GM18526 (cell line): Measurements from ENCODE around the gene LRP1B.

Source experiments
- POLR2A ChIP-seq: IDR thresholded peaks from 3 replicates; pipeline ENCODE4 v1.6.1; 2011; ENCODE audit not compliant: insufficient read length; ENCODE audit errors: extremely low read depth

Gene LRP1B

DNA sequence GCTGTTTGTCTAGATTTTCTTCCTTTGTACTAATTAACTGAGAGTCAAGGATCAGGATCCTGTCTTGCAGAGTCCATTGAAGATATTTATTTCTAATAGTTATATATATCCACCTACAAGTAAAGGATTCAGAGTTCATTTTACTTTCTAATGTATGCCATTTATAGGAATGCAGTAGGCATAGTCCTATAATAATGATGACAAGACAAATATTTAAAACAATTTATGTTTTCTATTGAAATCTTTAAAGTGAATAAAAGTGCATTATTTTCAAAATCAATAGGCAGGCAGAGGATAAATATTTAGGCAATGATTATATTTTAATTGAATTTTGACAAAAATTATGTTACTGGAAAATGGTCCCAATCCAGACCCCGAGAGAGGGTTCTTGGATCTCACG lies 1919.9 kb downstream of the LRP1B start:
- no peak for TF ChIP-seq POLR2A

DNA sequence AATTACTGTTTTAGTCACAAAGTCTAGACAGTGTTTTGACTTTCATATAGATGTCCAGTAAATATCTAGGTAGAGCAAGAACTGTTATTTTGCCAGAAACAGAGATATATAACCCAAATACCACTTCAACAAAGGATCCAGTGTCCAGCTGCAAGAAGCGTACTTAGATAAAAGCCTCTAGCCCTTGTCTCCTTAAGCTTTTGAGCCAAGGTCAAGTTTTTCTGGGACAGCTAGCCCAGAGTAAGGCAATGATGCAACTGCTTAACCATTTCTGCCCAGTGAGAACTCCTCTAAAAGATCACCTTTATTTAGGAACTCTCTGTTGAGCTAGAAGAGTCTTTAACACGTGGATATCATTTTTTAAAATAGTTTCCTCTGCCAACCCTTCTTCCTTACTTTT lies 1925.7 kb downstream of the LRP1B start:
- TF ChIP-seq POLR2A: no peak

DNA sequence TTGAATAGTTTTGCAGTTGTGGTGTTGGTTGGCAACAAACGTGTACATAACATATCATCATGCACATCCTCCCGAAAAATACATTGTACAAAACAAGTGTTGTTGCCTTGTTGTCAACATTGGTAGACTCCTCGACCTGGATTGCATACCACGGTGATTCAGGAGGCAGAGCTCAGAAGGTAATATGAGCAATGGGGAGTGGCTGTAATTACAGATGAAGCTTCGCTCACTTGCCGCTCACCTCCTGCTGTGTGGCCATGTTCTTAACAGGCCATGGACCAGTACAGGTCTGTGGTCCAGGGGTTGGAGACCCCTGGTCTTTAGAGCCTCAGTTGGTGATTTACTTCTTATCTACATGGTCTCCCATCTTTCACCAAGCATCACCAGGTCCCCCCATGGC lies 1927.5 kb downstream of the LRP1B start:
- no peak for TF ChIP-seq POLR2A

DNA sequence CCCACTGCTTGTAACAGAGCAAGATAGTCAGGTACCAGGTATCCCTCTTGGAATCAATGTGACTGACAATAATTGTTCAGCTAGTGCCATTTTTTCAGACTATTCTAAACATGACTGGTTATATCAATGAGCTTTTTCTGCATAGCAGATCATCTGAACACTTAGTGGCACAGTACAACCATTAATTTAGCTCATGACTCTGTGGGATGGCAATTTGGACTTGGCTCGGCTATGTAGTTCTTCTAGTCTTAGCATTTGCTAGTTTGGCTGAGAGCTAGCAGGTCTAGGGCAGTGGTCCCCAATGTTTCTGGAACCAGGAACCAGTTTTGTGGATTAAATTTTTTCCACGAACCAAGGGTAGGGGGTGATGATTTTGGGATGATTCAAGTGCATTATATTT lies 1929.2 kb downstream of the LRP1B start:
- no peak for TF ChIP-seq POLR2A

DNA sequence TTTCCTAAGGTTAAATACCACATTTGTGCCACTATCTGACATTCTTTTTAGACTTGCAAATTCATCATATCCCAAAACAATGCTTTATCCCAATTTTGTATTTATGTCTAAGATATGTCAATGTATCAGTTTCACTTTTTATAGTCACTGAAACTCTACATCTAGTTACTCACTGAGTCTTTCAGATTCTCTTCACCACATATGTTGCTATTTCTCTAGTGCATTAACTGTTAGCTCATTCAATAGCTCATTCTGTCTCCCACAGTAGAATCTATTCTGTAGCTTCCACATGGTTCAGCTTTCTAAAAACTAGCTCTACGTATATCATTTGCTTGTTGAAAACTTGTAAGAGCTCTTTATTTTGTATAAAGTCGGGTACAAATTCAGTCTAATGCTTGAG lies 1930.1 kb downstream of the LRP1B start:
- no peak for TF ChIP-seq POLR2A

DNA sequence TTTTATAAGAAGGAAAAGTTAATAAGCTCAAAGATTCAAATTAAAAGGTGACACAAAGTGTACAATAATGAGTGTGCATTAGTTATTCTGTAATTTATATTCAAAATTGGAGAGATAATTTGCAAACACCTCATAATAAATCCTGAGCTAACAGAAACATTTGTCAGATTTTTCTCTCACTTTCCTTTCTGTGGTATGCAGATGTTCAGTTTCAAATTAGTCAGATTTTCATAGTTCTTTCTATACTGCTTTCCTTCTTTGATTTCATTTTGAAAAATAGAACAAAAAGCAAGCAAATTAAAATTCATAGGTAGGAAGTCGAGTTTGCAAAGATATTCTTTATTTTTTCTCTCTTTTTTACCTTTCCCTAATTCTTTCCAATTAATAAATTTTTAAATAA lies 1930.5 kb downstream of the LRP1B start:
- no peak for TF ChIP-seq POLR2A

DNA sequence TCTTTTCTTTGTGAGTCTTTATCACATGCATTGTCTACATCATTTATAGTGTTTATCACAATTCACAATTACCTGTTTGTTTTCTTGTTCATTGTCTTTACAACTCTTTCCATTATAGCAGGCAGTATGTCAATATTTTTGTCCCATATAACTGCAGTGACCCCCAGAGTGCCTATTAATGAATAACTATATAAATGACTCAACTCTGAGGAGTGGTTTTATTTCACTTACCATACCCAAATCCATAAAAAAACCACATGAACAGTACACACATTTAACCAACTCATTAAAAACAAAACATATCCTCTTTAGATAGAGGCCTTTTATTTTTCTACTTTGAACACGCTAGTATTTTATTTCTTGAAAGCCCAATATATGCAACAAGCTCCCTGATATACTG lies 1931.5 kb downstream of the LRP1B start:
- no peak for TF ChIP-seq POLR2A

DNA sequence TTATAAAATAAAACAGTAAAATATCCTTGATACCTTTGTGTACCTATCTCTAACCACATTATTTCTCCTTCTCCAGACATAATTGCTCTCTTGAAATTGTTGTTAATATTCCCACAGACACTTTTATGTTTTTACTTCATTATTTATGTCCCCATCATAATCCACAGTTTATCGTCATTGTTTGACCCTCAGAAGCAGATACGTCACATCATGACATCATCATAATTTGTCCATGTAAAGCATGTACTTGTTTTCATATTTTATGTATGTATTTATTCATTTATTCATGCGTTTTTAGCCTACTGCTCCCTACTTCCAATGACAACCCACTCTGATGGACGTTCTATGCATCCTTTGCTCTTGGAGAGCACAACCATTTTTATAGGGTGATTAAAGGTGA lies 1943.7 kb downstream of the LRP1B start:
- TF ChIP-seq POLR2A: no peak

DNA sequence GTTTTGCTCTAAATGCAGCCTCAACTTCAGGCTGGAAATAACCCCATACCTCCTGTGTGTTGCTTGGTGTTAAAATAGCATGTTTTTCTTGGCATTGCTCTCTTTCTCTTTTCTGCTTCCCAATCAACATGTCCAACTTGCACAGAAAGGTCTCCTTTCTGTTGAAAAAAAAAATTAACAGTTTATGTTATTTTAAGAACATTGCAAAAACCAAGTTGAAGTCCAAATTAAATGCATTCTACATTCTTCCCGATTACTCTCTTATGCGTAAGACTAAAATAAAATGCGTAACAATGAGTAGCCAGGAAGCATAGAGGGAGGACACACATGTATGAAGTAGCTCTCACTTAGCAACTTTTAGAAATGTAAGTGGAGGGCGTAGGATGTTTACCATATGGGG lies 1944.5 kb downstream of the LRP1B start:
- no peak for TF ChIP-seq POLR2A

DNA sequence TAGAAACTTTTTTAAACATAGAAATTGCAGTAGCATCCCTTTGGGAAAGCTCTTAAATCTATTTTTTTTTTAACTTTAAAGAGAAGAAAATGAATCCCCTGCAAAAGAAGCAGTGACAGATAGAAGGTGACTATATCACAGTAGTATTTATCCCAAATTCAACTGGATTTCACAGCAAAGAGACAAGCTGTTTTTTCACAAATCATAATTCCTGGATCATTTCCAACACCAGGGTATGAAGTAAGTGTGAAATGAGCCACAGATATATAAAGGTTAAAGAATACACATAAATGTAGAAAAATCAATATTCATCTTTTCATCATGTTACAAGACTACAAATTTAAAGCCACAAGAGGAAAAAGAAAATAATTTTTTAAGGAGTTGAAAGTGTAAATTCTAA lies 1945.7 kb downstream of the LRP1B start:
- no peak for TF ChIP-seq POLR2A

DNA sequence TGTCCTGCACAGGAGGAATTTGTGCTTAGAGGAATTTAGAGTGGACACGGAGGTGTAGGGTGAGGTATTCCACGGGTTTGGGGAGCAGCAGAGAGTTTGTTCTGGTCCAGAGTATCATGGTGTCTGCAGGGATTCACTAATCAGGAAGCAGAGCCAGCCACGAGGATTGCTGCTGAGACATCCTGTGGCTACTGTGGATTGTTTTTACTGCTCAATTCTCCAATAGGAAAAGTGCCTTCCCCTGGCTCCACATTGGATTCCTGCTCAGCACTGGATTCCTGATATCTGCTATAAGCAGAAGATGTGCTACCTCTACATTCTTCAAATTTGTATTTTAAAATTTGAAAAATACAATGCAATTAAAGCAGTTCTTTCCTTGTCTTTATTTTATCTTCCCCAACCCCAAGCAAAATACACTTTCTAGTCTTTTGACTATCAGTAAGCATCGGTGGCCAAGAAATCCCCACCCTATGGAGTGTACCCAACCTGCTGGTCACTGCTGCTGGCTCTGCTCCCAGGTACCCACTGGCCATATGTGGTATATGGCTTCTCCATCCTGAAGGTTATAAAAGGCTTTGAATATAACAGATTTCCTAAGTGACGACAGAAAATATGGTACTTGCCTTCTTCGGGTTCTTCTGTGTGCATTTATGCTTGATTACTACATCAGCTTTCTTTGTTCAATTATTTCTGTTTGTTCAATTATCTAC lies 1947.6 kb downstream of the LRP1B start:
- no peak for TF ChIP-seq POLR2A
